PC-9 (cell line): Measurements from ENCODE around the gene MOB4. TPM values are rescaled to one million over a fixed set of nuclear protein-coding genes. Genes with fewer than 3 reads are reported as not detected.
A peak's percentile ranks its signal among the peaks of the same experiment; 100 is the strongest.

Experiments used
- Bru-seq: library from RNA; stranded (reverse); fragments of 400-500 nt; gene quantifications from one replicate; lab custom pipeline; 2021; lab: Mats Ljungman, UMichigan
- BruChase-seq, 2 experiments: library from RNA; stranded (reverse); fragments of 400-500 nt; gene quantifications; one replicate each; lab custom pipeline; 2021; lab: Mats Ljungman, UMichigan
- BruUV-seq: library from RNA; stranded (reverse); fragments of 400-500 nt; replicated peaks from 2 replicates; lab custom pipeline; 2021; lab: Mats Ljungman, UMichigan
- CTCF ChIA-PET: fragments of 300-600 bp; sonication (Branson Sonifier 250); formaldehyde crosslinking; loops from one replicate; lab custom pipeline; 2022; ENCODE audit warnings: antibody characterized with exemption; lab: Charles Lee
- POLR2A ChIA-PET: fragments of 300-600 bp; sonication (Branson Sonifier 250); formaldehyde crosslinking; loops from one replicate; lab custom pipeline; 2022; ENCODE audit warnings: antibody characterized with exemption; ENCODE audit not compliant: unreplicated experiment; lab: Charles Lee
- DNase-seq, 2 experiments: peaks; one replicate each; pipeline versions ENCODE4 v3.0.0 to v3.0.0-alpha.2; 2015 to 2022; ENCODE audit warnings: mixed read lengths in 1 of 2
- H2AFZ ChIP-seq: fragments of 200-600 bp; sonication (generic); 2 replicates; pipeline ENCODE4 v1.8.1; 2017; ENCODE audit warnings: antibody characterized with exemption
- H3F3A ChIP-seq: fragments of 200-600 bp; sonication (generic); 2 replicates; pipeline ENCODE4 v1.8.1; 2017; ENCODE audit warnings: antibody characterized with exemption, mild to moderate bottlenecking, low read depth; ENCODE audit not compliant: insufficient read depth
- H3K27ac ChIP-seq: fragments of 200-600 bp; sonication (generic); 2 replicates; pipeline ENCODE4 v1.6.1; 2016; ENCODE audit warnings: mixed run types
- H3K27me3 ChIP-seq: fragments of 200-600 bp; sonication (generic); 2 replicates; pipeline ENCODE4 v1.6.1; 2016; ENCODE audit warnings: low read depth, mixed run types; ENCODE audit not compliant: insufficient read depth
- H3K36me3 ChIP-seq: fragments of 200-600 bp; sonication (generic); 2 replicates; pipeline ENCODE4 v1.6.1; 2016; ENCODE audit warnings: low read depth, mixed run types
- H3K4me1 ChIP-seq: fragments of 200-600 bp; sonication (generic); replicated peaks from 2 replicates; pipeline ENCODE4 v1.6.1; 2016; ENCODE audit warnings: mixed run types; ENCODE audit not compliant: insufficient read depth
- H3K4me2 ChIP-seq: fragments of 200-600 bp; sonication (generic); 2 replicates; pipeline ENCODE4 v1.6.1; 2017; ENCODE audit warnings: mixed run types
- H3K4me3 ChIP-seq: fragments of 200-600 bp; sonication (generic); 2 replicates; pipeline ENCODE4 v1.6.1; 2016; ENCODE audit warnings: mixed run types
- H3K79me2 ChIP-seq: fragments of 200-600 bp; sonication (generic); 2 replicates; pipeline ENCODE4 v1.6.1; 2017; ENCODE audit warnings: low read depth, mixed run types
- H3K9me2 ChIP-seq: fragments of 200-600 bp; sonication (generic); 2 replicates; pipeline ENCODE4 v1.8.1; 2017; ENCODE audit warnings: mild to moderate bottlenecking; ENCODE audit not compliant: insufficient read depth
- H3K9me3 ChIP-seq: fragments of 200-600 bp; sonication (generic); 2 replicates; pipeline ENCODE4 v1.8.1; 2016; ENCODE audit warnings: low read depth; ENCODE audit not compliant: insufficient read depth
- H4K20me1 ChIP-seq: fragments of 200-600 bp; sonication (generic); 2 replicates; pipeline ENCODE4 v1.8.1; 2017; ENCODE audit not compliant: insufficient read depth
- CTCF ChIP-seq: fragments of 200-600 bp; sonication (generic); conservative IDR thresholded peaks from 2 replicates; pipeline ENCODE4 v1.6.1; 2017; ENCODE audit warnings: mixed run types, antibody characterized with exemption, mild to moderate bottlenecking, moderate library complexity
- EZH2 ChIP-seq: fragments of 200-600 bp; sonication (generic); IDR thresholded peaks from 2 replicates; pipeline ENCODE4 v1.8.0; 2017; ENCODE audit warnings: antibody characterized with exemption, low read depth
- intact Hi-C: fragments of 100-400 bp; cut with micrococcal nuclease; formaldehyde crosslinking; loops from one replicate; pipeline ENCODE4 v1.10.0; 2022; ENCODE audit not compliant: unreplicated experiment
- long read RNA-seq: library from polyadenylated mRNA; stranded (forward); transcript quantifications from one replicate; pipeline ENCODE4 v2.0.0, GENCODE V29; 2022
- total RNA-seq: library from RNA; stranded (reverse); gene quantifications from 2 replicates; pipeline ENCODE4 v1.2.3, GENCODE V29; 2021

Gene MOB4
- total RNA-seq (19.9 and 20.1 TPM in 2 replicates), Bru-seq, nascent RNA (percentile 88 among the genes with signal in this experiment), BruChase-seq, experiment 1, labeled RNA remaining after a 2-hour chase (percentile 94 among the genes with signal in this experiment), BruChase-seq, experiment 2, labeled RNA remaining after a 6-hour chase (percentile 98 among the genes with signal in this experiment)
- long read RNA-seq, transcript MOB4-202 (8 exons, 3,986 nt), result major isoform, 56 of 74 reads
- long read RNA-seq, transcript MOB4-207 (7 exons, 1,021 nt), result minor isoform, 13 of 74 reads
- long read RNA-seq, partial matches to known transcripts, result 0 of 74 reads
- long read RNA-seq, other reads (novel, unspliced or antisense), result 5 of 74 reads

DNA sequence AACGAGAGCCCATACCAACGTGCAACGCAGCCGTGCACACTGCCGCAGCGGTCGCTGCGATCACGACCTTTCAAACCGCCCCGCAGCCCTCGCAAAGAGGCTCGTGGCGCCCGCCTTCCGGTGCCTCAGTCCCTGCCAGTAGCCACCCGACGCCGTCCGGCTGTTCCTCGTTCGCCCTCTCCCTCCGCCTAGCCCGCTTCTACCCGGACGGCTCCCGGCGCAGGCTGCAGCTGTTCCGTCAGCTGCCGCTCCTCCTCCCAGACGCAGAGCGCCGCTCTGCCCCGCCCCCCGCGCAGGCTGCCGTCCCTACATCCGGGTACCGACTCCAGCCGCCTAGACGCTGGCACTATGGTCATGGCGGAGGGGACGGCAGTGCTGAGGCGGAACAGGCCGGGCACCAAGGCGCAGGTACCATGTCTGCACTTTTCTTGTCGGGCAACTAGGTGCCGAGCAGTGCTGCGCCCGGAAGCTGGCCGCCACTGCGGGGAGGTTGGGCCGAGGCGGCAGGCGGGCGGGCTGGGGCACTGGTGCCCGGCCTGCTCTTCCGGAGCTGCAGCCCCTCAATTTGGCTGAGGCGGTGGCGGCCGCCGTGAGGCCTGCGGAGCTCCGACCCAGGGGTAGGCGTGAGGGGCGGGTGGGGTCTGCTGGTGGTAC is at the start of gene MOB4:
Gene MOB4, plus strand, starts transcription at position 328 of the 654 bp plus-strand sequence. Its CDS starts 21 bp downstream, at position 349.
- peaks cover 28% of the 10 kb centered on the region for H4K20me1 ChIP-seq
- peak; percentile 80 to 95 for DNase-seq
- ChIA-PET CTCF (no interaction called here), POLR2A (interaction anchor here (0.6 to 1.2 kb wide), 5 partner anchors 16 to 189 kb away, joined by 3 to 6 read pairs (median 4); partner anchors contain the start of genes HSPD1, HSPE1 and MARS2)
- peaks cover 7% of the 10 kb centered on the region; the same call in 1 of the 2 replicates for H3F3A ChIP-seq
- H3K9me3 ChIP-seq, result peaks cover 2% of the 10 kb centered on the region; the same call in 1 of the 2 replicates
- BruUV-seq, result no TSS peak
- H3K27me3 ChIP-seq, result no peaks in the 10 kb centered on the region
- H3K79me2 ChIP-seq, result peaks cover 57% of the 10 kb centered on the region
- intact Hi-C loops, result loop anchor here (1.0 to 5.0 kb wide), 3 partner anchors 16 to 191 kb away; partner anchors contain the start of genes COQ10B, HSPE1 and MARS2
- peaks cover 24% of the 10 kb centered on the region for H3K4me1 ChIP-seq
- peak within 1 kb of the TSS; percentile 50 for H3K27ac ChIP-seq
- 0 out of 2 replicates have a peak, but pooled peaks cover under 1% of the 10 kb centered on the region for H3K36me3 ChIP-seq
- peak within 1 kb of the TSS; percentile 88 for H2AFZ ChIP-seq
- TF ChIP-seq CTCF (no peak), EZH2 (no peak)
- peak within 1 kb of the TSS; percentile 95 for H3K4me3 ChIP-seq
- H3K4me2 ChIP-seq, result peak within 1 kb of the TSS; percentile 83
- no peaks in the 10 kb centered on the region for H3K9me2 ChIP-seq

DNA sequence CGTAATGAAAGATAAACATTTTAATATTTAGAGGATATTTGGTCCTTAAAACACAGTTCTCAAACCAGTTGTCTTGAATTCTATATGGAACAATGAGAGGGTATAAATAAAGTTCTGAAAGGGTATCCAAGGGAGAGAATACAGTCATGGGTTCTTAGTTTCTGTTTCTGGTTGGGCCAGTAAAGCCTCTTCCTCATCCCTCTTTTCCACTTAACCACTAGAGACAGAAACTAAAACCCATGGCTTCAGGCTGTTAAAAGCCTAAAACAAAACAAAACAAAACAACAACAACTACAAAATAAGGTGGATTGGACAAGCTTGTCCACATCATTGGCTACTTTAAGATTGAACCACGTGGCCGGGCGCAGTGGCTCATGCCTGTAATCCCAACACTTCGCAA is 43.7 kb upstream of the MOB4 start:
- no peak for TF ChIP-seq CTCF
- no peak for TF ChIP-seq EZH2
- Histone ChIP-seq H3F3A (peaks cover 4% of the 10 kb centered on the region; the same call in 1 of the 2 replicates), H3K4me1 (no peaks in the 10 kb centered on the region), H3K4me3 (no peak overlapping the region), H3K4me2 (no peak overlapping the region), H4K20me1 (0 out of 2 replicates have a peak, but pooled peaks cover 20% of the 10 kb centered on the region), H3K79me2 (peaks cover 5% of the 10 kb centered on the region; the same call in 1 of the 2 replicates), H3K36me3 (peaks cover 29% of the 10 kb centered on the region), H2AFZ (no peak overlapping the region), H3K27me3 (no peaks in the 10 kb centered on the region), H3K9me3 (no peaks in the 10 kb centered on the region), H3K9me2 (no peaks in the 10 kb centered on the region), H3K27ac (no peak overlapping the region)
- intact Hi-C loops, result loop anchor here (5.0 kb wide), 1 partner anchor 50 kb away; no protein-coding TSS in a partner anchor
- ChIA-PET CTCF (no interaction called here), POLR2A (no interaction called here)
- no TSS peak for BruUV-seq
- no peak for DNase-seq

DNA sequence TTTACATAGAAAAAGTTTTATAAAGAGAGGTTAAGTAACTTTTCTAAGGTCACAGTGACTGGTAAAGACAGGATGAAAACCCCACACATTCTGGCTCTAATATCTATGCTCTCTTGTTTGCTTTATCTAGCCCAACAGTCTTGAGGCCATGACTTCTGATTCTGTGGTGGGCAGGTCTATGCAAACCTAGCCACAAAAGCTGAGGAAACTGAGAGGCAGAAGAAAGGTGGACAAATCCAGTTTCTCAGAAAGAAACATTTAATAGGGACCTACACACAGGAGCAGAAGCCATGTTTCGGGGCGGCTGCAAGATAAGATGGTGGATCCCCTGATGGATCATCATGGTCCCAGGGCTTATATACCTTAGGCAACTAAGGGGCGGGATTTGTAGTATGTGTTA is 38.1 kb upstream of the MOB4 start:
- H3K4me1 ChIP-seq, result no peaks in the 10 kb centered on the region
- H3K27ac ChIP-seq, result no peak overlapping the region
- TF ChIP-seq EZH2 (no peak), CTCF (no peak)
- H3K79me2 ChIP-seq, result no peaks in the 10 kb centered on the region
- POLR2A ChIA-PET, result no interaction called here
- H3K4me2 ChIP-seq, result no peak overlapping the region
- no TSS peak for BruUV-seq
- 0 out of 2 replicates have a peak, but pooled peaks cover 5% of the 10 kb centered on the region for H4K20me1 ChIP-seq
- intact Hi-C loops, result no loop called here
- no peaks in the 10 kb centered on the region for H3K9me2 ChIP-seq
- peaks cover 15% of the 10 kb centered on the region; the same call in 1 of the 2 replicates for H3K36me3 ChIP-seq
- CTCF ChIA-PET, result no interaction called here
- DNase-seq, result no peak
- H3K9me3 ChIP-seq, result 0 out of 2 replicates have a peak, but pooled peaks cover 5% of the 10 kb centered on the region
- no peak overlapping the region for H2AFZ ChIP-seq
- H3F3A ChIP-seq, result no peaks in the 10 kb centered on the region; the same call in 1 of the 2 replicates
- H3K27me3 ChIP-seq, result no peaks in the 10 kb centered on the region
- no peak overlapping the region for H3K4me3 ChIP-seq
